GM10266 (cell line): ENCODE data around the gene RFNG.

ENCODE experiments used
- DNase-seq: peaks from one replicate; pipeline ENCODE4 v3.0.0; 2012; ENCODE audit errors: extremely low spot score
- TF ChIP-seq, protein P1 (sequence below): IDR thresholded peaks from 2 replicates; pipeline ENCODE4 v1.5.1; 2012; ENCODE audit warnings: mild to moderate bottlenecking, low read depth; ENCODE audit not compliant: control insufficient read depth, insufficient read depth; ENCODE audit errors: missing control alignments

RFNG gene

DNA sequence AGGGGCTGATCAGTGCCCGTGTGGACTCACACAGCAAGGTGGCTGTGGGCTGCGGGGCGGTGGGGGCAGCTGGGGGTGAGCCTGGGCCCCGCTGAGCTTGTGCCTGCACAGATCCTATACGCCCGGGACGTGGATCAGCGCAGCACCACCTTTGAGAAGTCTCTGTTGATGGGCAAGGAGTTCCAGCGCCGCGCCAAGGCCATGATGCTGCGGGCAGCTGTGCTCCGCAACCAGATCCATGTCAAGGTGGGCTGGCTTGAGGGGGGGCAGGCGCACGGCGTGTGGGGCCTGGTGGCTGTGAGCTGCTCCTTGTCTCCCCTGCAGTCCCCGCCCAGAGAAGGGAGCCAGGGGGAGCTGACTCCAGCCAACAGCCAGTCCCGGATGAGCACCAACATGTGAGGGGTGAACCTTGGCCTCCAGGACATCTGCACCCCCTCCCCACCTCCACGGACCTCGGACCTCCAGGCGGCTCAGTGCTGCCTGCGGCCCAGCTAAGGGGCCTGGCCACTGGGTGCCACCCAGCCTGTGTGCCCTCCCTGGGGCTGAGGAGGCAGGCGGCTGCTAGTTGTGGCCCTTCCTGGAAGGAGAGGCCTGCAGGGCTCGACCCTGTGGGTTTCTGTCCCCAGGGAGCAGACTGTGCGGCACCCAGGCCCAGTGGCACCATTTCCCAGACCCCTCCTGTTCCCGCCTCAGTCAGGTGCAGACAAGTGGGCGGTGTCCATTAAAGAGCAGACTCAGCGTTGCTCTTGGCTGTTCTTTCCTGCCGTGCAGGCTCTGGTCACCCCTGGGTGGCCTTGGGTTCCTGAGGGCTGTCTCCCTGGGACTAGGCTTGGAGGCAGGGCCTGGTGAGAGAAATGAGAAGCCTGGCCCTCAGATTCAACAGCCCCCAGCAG is 5.4 kb upstream of the RFNG start:
- TF ChIP-seq, protein P1, sequence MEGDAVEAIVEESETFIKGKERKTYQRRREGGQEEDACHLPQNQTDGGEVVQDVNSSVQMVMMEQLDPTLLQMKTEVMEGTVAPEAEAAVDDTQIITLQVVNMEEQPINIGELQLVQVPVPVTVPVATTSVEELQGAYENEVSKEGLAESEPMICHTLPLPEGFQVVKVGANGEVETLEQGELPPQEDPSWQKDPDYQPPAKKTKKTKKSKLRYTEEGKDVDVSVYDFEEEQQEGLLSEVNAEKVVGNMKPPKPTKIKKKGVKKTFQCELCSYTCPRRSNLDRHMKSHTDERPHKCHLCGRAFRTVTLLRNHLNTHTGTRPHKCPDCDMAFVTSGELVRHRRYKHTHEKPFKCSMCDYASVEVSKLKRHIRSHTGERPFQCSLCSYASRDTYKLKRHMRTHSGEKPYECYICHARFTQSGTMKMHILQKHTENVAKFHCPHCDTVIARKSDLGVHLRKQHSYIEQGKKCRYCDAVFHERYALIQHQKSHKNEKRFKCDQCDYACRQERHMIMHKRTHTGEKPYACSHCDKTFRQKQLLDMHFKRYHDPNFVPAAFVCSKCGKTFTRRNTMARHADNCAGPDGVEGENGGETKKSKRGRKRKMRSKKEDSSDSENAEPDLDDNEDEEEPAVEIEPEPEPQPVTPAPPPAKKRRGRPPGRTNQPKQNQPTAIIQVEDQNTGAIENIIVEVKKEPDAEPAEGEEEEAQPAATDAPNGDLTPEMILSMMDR: no peak
- no peak for DNase-seq

DNA sequence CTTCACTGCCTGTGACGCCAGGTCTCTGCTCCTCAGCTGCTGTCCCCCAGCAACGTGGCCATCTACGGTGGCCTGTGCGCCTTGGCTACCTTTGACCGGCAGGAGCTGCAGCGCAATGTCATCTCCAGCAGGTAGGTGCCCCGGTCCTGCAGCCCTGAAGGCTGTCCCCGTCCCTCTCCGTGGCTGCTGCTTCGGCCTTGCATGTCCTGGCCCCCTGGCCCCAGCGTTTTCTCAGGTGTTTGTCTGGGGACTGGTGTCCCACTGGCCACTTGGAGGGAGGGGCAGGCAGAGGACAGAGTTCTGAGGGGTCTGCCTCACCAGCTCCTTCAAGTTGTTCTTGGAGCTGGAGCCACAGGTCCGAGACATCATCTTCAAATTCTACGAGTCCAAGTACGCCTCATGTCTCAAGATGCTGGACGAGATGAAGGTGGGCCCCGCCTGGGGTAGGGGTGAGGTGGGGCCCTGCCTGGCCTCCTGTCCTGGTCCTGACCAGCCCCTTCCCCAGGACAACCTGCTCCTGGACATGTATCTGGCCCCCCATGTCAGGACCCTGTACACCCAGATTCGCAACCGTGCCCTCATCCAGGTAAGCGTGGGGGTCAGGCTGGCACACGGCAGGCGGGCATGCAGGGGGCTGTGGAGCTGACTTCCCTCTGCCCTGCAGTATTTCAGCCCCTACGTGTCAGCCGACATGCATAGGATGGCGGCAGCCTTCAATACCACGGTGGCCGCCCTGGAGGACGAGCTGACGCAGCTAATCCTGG is 4.5 kb upstream of the RFNG start:
- no peak for DNase-seq
- TF ChIP-seq, protein P1: no peak

DNA sequence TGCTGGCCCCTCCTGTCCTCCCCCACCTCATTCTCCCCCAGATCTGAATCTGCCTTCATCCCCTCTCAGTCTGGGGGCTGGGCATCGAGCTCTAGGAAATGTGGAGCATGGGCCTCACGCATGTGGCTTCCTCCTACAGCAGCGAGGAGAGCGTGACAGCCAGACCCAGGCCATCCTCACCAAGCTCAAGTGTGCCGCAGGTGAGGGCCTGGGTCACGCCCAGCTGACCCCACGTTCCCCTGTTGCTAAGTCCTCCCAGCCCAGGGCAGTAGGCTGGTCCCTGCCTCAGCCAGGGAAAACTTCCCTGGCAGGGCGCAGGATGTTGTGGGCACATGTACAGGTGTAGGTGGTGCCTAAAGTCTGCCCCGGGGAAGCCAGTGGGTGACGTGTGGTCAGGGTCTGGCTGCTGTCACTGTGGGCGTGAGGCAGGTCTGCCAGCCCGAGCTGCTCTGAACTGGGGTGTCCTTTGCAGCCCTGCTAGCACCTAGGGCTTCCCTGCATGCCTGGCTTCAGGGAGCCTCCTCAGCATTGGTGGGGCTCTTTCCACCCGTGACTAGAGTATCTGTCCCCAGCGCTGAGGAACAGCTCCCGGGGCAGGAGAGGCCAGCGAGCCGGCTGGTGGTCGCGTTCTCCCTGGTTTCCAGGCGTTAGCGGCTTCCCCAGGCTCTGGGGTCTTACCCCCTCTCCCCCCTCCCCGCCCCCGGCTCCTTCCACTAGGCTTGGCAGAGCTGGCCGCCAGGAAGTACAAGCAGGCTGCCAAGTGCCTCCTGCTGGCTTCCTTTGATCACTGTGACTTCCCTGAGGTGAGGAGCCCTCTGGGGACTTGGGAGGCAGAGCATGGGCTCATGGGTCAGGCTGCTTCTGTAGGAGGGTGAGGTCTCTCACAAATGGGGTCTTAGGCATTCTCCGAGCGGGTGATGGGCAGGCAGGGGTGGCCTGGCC is 3.7 kb upstream of the RFNG start:
- TF ChIP-seq, protein P1: no peak
- DNase-seq: no peak

DNA sequence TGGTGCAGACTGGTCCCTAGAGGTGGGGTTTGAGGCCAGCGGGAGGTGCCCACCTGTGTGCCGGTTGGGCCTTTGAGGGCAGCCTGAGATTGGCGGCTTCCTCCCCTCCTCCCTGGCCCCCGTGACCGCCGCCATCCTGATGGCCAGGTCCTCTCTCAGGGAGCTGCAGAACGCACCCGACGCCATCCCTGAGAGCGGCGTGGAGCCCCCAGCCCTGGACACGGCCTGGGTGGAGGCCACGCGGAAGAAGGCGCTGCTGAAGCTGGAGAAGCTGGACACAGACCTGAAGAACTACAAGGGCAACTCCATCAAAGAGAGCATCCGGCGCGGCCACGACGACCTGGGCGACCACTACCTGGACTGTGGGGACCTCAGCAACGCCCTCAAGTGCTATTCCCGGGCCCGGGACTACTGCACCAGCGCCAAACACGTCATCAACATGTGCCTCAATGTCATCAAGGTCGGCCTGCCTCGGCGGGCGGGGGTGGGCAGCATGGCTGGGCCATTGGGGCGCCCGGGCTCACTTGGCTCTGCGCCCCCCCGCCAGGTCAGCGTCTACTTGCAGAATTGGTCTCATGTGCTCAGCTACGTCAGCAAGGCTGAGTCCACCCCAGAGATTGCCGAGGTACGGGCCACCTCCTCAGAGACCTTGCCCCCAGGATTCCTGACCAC is 2.9 kb upstream of the RFNG start:
- no peak for DNase-seq
- TF ChIP-seq, protein P1: no peak

DNA sequence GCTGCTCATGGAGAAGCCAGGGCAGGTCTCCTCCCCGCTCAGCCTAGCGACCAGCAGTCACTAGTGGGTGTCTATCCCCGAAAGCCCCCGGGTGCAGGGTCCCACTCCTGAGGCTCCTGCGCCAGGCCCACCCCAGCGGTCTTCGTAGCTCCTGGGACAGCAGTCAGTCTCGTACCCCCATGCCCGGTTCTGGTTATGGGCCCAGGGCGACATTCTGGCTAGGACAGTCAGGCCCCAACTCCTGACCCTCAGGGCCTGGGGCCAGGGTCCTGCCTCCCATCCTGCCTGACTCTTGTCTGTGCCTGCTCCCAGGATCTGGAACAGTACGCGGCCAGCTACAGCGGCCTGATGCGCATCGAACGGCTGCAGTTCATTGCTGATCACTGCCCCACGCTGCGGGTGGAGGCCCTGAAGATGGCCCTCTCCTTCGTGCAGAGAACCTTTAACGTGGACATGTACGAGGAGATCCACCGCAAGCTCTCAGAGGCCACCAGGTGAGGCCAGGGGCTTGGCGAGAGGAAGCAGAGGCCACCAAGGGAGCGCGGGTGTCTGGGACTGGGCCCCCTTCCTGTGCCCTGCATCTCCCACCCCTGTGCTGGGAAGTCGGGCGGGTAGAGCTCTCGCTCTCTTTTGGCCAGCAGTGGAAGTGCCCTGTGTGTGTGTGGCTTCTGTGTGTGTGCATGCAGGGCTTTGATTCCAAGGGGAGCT is 2.1 kb upstream of the RFNG start:
- DNase-seq: no peak
- TF ChIP-seq, protein P1: no peak

DNA sequence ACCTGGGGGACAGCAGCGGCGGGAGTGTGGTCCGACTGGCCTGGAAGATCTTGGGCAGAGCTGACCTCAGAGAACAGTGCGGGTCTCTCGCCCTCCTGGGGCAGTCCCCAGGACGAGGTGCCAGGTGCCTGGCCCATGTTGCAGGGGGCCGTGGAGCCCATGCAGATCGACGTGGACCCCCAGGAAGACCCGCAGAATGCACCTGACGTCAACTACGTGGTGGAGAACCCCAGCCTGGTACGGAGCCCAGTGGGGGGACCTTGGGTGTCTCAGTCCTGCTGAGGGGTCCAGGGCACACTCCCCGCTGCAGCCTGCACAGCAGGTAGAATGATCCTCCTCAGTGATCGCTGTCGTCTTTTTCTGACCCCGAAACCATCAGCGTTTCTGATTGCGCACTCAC is 1.5 kb upstream of the RFNG start:
- no peak for DNase-seq
- TF ChIP-seq, protein P1: no peak
